Breast epithelium (tissue), 4 donors: ENCODE data around the gene CCN6. TPM values are rescaled to one million over a fixed set of nuclear protein-coding genes. Genes with fewer than 3 reads are reported as not detected.
A peak's percentile ranks its signal among the peaks of the same experiment; 100 is the strongest.
"Not testable (repeated sequence)": the region's sequence is repeated elsewhere in the genome, so short reads cannot be mapped to it uniquely, and the experiment has no call there.

ENCODE experiments used
- DNase-seq, 2 donors: peaks; one replicate each; pipeline ENCODE4 v3.0.0-alpha.2; 2019; ENCODE audit warnings: low spot score in 2 of 2
- H3K27ac ChIP-seq, 2 donors: fragments of 200-600 bp; sonication (generic) in 1 of 2; one replicate each; pipeline ENCODE4 v1.5.1; 2016 to 2019; ENCODE audit warnings: mild to moderate bottlenecking in 1 of 2
- H3K27me3 ChIP-seq, 2 donors: fragments of 200-600 bp; sonication (generic) in 1 of 2; one replicate each; pipeline versions ENCODE4 v1.5.1 to v1.6.0; 2017 to 2019; ENCODE audit warnings: control low read depth in 1 of 2, mild to moderate bottlenecking in 1 of 2
- H3K36me3 ChIP-seq: fragments of 200-600 bp; one replicate; pipeline ENCODE4 v1.5.1; 2019
- H3K4me1 ChIP-seq, 2 donors: fragments of 200-600 bp; sonication (generic); one replicate each; pipeline ENCODE4 v1.5.1; 2016 to 2019; ENCODE audit warnings: control low read depth in 1 of 2
- H3K4me3 ChIP-seq, 3 donors: fragments of 200-600 bp; sonication (generic); 1 replicate in 2 of 3; 2 replicates in 1 of 3; pipeline ENCODE4 v1.5.1; 2016 to 2019; ENCODE audit warnings: mild to moderate bottlenecking in 3 of 3, moderate library complexity in 2 of 3
- H3K9me3 ChIP-seq, 2 donors: fragments of 200-600 bp; sonication (generic) in 1 of 2; one replicate each; pipeline ENCODE4 v1.5.1; 2016 to 2019; ENCODE audit warnings: control low read depth in 1 of 2
- POLR2A ChIP-seq: fragments of 450-650 bp; IDR thresholded peaks from one replicate; pipeline ENCODE4 v1.6.1; 2016; ENCODE audit warnings: antibody characterized with exemption, mild to moderate bottlenecking, moderate library complexity
- POLR2AphosphoS5 ChIP-seq, 3 donors: sonication (generic); formaldehyde crosslinking; IDR thresholded peaks; one replicate each; pipeline ENCODE4 v1.6.1; 2017; ENCODE audit warnings: antibody characterized with exemption in 3 of 3
- intact Hi-C: fragments of 100-400 bp; cut with DNase I; formaldehyde crosslinking; loops from one replicate; pipeline ENCODE4 v1.15.1; 2023; ENCODE audit warnings: low total_unique reads
- total RNA-seq, 3 donors: library from RNA; depleted of rRNA; stranded (reverse); fragments of >200 nt; gene quantifications; one replicate each; pipeline ENCODE4 v1.1.0, GENCODE V29; 2016
- TF ChIP-seq, protein P1 (sequence below), 3 donors: fragments of 450-650 bp; IDR thresholded peaks; one replicate each; pipeline ENCODE4 v1.5.1; 2016 to 2017; ENCODE audit warnings: antibody characterized with exemption in 3 of 3, mild to moderate bottlenecking in 3 of 3, moderate library complexity in 3 of 3

CCN6 gene
- total RNA-seq, 3 donors from 2014 or later, result not detected

DNA sequence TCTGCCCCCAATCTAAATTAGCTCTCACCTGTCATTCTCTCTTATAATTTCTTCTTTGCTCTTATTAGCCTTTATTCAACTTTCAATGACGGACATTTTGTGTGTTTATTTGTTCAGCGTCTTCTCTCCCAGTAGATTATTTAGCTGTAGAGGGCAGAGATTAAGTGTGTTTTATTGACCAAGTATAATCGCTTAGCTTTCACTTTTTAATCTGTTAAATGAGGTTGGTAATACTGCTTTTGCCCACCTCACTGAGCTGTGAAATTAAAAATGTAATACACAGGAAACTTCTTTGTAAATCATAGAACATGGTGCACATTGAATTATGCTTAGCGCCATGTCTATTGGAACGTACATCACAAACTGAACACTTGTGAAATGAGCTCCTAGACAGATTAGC, 3.5 kb upstream of the CCN6 start:
- Histone ChIP-seq H3K36me3 (no peaks in the 10 kb centered on the region), H3K27ac (no peak overlapping the region), H3K4me1 (no peaks in the 10 kb centered on the region), H3K27me3 (no peaks in the 10 kb centered on the region), H3K9me3 (peaks cover 0 to 7% of the 10 kb centered on the region in 2 donors), H3K4me3 (no peak overlapping the region)
- no peak for DNase-seq
- intact Hi-C loops, result no loop called here
- no peak for TF ChIP-seq POLR2AphosphoS5 (IDR thresholded peaks at IDR 0.05)
- no peak for TF ChIP-seq POLR2A
- TF ChIP-seq, protein P1, sequence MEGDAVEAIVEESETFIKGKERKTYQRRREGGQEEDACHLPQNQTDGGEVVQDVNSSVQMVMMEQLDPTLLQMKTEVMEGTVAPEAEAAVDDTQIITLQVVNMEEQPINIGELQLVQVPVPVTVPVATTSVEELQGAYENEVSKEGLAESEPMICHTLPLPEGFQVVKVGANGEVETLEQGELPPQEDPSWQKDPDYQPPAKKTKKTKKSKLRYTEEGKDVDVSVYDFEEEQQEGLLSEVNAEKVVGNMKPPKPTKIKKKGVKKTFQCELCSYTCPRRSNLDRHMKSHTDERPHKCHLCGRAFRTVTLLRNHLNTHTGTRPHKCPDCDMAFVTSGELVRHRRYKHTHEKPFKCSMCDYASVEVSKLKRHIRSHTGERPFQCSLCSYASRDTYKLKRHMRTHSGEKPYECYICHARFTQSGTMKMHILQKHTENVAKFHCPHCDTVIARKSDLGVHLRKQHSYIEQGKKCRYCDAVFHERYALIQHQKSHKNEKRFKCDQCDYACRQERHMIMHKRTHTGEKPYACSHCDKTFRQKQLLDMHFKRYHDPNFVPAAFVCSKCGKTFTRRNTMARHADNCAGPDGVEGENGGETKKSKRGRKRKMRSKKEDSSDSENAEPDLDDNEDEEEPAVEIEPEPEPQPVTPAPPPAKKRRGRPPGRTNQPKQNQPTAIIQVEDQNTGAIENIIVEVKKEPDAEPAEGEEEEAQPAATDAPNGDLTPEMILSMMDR (IDR thresholded peaks at IDR 0.05), result no peak

DNA sequence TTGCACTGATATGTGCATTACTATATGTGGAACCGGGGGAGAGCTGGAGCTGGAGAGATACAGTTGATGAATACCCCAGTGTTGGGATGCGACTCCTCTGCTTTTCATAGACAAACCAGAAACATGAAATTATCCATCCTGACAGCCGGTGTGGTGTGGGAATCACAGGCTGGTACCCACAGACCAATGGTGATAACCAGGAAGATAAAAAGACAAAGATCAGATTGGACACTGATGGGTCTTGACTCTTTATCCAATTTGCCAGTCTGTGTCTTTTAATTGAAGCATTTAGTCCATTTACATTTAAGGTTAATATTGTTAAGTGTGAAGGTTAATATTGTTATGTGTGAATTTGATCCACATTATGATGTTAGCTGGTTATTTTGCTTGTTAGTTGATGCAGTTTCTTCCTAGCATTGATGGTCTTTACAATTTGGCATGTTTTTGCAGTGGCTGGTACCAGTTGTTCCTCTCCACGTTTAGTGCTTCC, 2.6 kb upstream of the CCN6 start:
- H3K4me1 ChIP-seq, H3K27ac ChIP-seq, H3K4me3 ChIP-seq, DNase-seq, H3K27me3 ChIP-seq, H3K36me3 ChIP-seq, intact Hi-C loops, H3K9me3 ChIP-seq: not testable (repeated sequence)

DNA sequence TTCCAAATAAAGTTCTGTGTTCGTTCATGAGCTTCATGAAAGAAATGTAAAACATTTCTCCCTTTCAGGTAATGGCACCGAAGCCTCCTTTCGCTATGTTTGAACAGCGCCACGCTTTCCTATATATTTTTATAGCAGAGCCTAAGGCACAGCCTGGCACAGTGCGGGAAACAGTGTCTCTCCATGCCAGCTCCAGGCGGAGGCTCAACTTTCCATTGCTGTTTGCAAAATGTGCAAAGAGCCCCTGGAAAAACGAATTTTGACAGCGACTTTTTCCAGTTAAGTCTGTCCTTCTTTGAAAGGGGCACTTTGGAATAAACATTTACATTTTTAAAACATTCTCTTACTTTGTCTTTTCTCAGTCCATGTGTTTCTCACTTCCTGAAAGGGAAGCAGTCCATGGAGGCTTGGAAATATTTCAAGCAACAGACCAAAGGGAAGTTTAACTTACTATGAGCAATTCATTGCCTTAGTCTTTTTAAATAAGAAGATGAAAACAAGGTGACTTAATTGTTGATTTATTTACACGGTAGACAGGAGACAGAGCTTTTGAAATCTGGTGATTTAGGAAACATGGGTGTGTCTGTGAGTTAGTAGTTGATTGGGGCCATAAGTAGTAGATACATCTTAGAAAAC, 769 bp downstream of the CCN6 start:
- TF ChIP-seq POLR2A (no peak), POLR2AphosphoS5 (IDR thresholded peaks at IDR 0.05) (no peak)
- TF ChIP-seq, protein P1 (IDR thresholded peaks at IDR 0.05), result no peak
- Histone ChIP-seq H3K4me3 (peak overlapping the region in 1 of 3 donors; percentile 37), H3K9me3 (peaks cover 0 to 7% of the 10 kb centered on the region in 2 donors), H3K27me3 (no peaks in the 10 kb centered on the region), H3K36me3 (no peaks in the 10 kb centered on the region), H3K4me1 (no peaks in the 10 kb centered on the region), H3K27ac (no peak overlapping the region)
- no peak for DNase-seq
- intact Hi-C loops, result no loop called here

DNA sequence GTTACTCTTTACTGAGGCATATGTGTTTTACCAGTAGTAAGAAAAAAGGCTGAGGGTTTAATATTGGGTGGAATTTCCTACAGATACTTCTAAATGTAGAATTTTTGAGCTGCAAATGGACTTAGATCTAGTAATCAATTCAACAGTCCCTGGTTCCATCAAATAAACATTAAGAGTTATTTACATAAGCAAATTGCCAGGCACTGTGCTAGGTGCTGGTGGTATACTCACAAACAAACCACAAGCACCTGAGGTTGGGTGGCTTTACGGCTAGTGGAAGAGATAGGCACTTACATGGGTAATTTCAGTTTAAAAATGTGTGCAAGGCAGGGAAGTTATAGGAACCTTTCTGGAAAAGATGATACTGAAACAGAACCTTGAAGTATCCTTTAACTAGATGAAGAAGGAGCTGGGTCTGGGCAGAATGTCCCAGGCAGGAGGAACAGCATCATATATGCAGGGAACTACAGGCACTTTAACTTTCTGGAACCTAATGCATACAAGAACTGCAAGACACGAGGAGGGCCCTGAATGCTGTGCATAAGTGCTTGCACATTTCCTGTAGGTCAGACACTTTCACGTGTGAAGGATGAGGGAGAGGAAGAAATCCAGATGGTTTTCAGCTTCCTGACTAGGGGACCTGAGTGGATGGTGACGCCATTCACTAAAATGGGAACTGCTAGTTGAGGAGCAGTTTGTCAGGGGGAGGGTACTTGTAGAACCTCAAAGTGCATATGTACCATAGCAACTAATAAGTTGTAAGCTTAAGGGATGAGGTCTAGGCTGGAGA, 4.5 kb downstream of the CCN6 start:
- Histone ChIP-seq H3K4me3 (no peak overlapping the region), H3K36me3 (no peaks in the 10 kb centered on the region), H3K9me3 (no peaks in the 10 kb centered on the region), H3K27ac (no peak overlapping the region), H3K27me3 (no peaks in the 10 kb centered on the region), H3K4me1 (no peaks in the 10 kb centered on the region)
- no peak for DNase-seq
- TF ChIP-seq, protein P1 (IDR thresholded peaks at IDR 0.05), result no peak
- TF ChIP-seq POLR2A, result no peak
- no peak for TF ChIP-seq POLR2AphosphoS5 (IDR thresholded peaks at IDR 0.05)
- intact Hi-C loops, result no loop called here

DNA sequence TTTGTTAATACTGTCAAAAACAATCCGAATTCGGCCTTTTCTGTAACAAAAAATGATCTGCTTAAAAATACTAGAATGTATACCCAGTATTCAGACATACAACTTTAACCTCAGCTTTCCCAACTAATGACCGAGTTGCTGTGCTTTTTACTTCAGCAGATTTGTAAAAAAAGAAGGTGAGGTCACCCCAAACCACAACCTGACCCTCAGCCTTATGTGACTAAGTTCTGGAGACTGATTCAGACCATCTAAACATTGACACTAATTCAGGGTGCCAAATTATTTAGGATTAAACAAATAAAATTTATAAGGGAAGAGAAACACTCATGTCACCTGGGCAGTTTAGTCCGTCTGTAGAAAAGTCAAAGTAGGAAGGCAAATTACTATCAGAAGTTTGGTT, 7.7 kb downstream of the CCN6 start:
- no peak for DNase-seq
- Histone ChIP-seq H3K4me1 (no peaks in the 10 kb centered on the region), H3K4me3 (no peak overlapping the region), H3K9me3 (no peaks in the 10 kb centered on the region), H3K36me3 (no peaks in the 10 kb centered on the region), H3K27me3 (no peaks in the 10 kb centered on the region), H3K27ac (no peak overlapping the region)
- TF ChIP-seq, protein P1 (IDR thresholded peaks at IDR 0.05), result no peak
- intact Hi-C loops, result no loop called here
